Thyroid gland (tissue), 4 donors: ENCODE results near the gene KRTAP12-2.

ENCODE experiments used
- CTCF ChIP-seq, 6 experiments: fragments of 200-600 bp in 3 of 6; fragments of 450-650 bp in 3 of 6; sonication (generic) in 3 of 6; IDR thresholded peaks; one replicate each; pipeline ENCODE4 v1.5.1; 2016 to 2019; ENCODE audit warnings: antibody characterized with exemption in 6 of 6, mild to moderate bottlenecking in 2 of 6, inconsistent platforms in 1 of 6, moderate library complexity in 1 of 6
- POLR2A ChIP-seq, 2 donors: fragments of 450-650 bp; IDR thresholded peaks; one replicate each; pipeline ENCODE4 v1.6.1; 2017; ENCODE audit warnings: antibody characterized with exemption in 2 of 2, mild to moderate bottlenecking in 2 of 2, moderate library complexity in 1 of 2

- no peak for TF ChIP-seq CTCF (IDR thresholded peaks at IDR 0.05)
- TF ChIP-seq POLR2A (IDR thresholded peaks at IDR 0.05), result no peak
These were observed 28.9 kb upstream of the KRTAP12-2 start for GRCh38 chr21:44695641-44696040.
